HCT116 (cell line): ENCODE results near the gene AMACR.
"Not testable (repeated sequence)": the region's sequence is repeated elsewhere in the genome, so short reads cannot be mapped to it uniquely, and the experiment has no call there.

Experiments used
- CEBPB ChIP-seq: IDR thresholded peaks from 2 replicates; pipeline ENCODE4 v1.6.1; 2012; ENCODE audit warnings: low read depth
- CTCF ChIP-seq, 3 experiments: fragments of 200-600 bp in 1 of 3; sonication (generic) in 1 of 3; IDR thresholded peaks in 2 of 3; conservative IDR thresholded peaks in 1 of 3; 2 replicates each; pipeline ENCODE4 v1.5.1; 2012 to 2017; ENCODE audit warnings: low read depth in 2 of 3, low read length in 2 of 3, antibody characterized with exemption in 1 of 3, borderline replicate concordance in 1 of 3, control low read depth in 1 of 3, mild to moderate bottlenecking in 1 of 3, mixed read lengths in 1 of 3, mixed run types in 1 of 3, moderate library complexity in 1 of 3; ENCODE audit not compliant: insufficient read depth in 1 of 3
- ELF1 ChIP-seq: IDR thresholded peaks from 2 replicates; pipeline ENCODE4 v1.6.1; 2012; ENCODE audit warnings: low read depth, borderline replicate concordance
- EZH2 ChIP-seq: fragments of 200-600 bp; sonication (generic); IDR thresholded peaks from 2 replicates; pipeline ENCODE4 v1.6.1; 2017; ENCODE audit warnings: antibody characterized with exemption, mixed run types
- FOSL1 ChIP-seq: IDR thresholded peaks from 2 replicates; pipeline ENCODE4 v1.6.1; 2012; ENCODE audit warnings: low read depth
- JUND ChIP-seq: IDR thresholded peaks from 2 replicates; pipeline ENCODE4 v1.6.1; 2012
- MAX ChIP-seq: IDR thresholded peaks from 2 replicates; pipeline ENCODE4 v1.6.1; 2012
- POLR2A ChIP-seq: IDR thresholded peaks from 2 replicates; pipeline ENCODE4 v1.7.0; 2011; ENCODE audit warnings: borderline replicate concordance; ENCODE audit not compliant: insufficient read depth, insufficient read length; ENCODE audit errors: extremely low read depth
- POLR2AphosphoS5 ChIP-seq: IDR thresholded peaks from 2 replicates; pipeline ENCODE4 v1.6.1; 2011; ENCODE audit warnings: mild to moderate bottlenecking, low read depth, low read length, moderate library complexity
- RAD21 ChIP-seq: IDR thresholded peaks from 2 replicates; pipeline ENCODE4 v1.6.1; 2012; ENCODE audit warnings: low read depth, mild to moderate bottlenecking
- REST ChIP-seq: IDR thresholded peaks from 2 replicates; pipeline ENCODE4 v1.6.1; 2012; ENCODE audit warnings: low read depth
- TCF7L2 ChIP-seq: IDR thresholded peaks from 2 replicates; pipeline ENCODE4 v1.7.0; 2011; ENCODE audit warnings: borderline replicate concordance, inconsistent platforms; ENCODE audit not compliant: insufficient read depth, insufficient read length; ENCODE audit errors: extremely low read depth
- YY1 ChIP-seq: IDR thresholded peaks from 2 replicates; pipeline ENCODE4 v1.6.1; 2011; ENCODE audit warnings: low read length, low read depth, moderate library complexity, mild to moderate bottlenecking; ENCODE audit not compliant: insufficient replicate concordance; ENCODE audit errors: extremely low read depth
- ZBTB33 ChIP-seq: IDR thresholded peaks from 2 replicates; pipeline ENCODE4 v1.6.1; 2011; ENCODE audit warnings: mild to moderate bottlenecking, low read length, moderate library complexity; ENCODE audit not compliant: insufficient replicate concordance; ENCODE audit errors: extremely low read depth

- TF ChIP-seq POLR2AphosphoS5; CTCF (IDR thresholded peaks at IDR 0.05 in 2 of 3, conservative IDR thresholded peaks at IDR 0.05 in 1 of 3; ENCODE audit: borderline replicate concordance in 1 of 3, insufficient read depth in 1 of 3, low read depth in 2 of 3, low read length in 2 of 3); EZH2; TCF7L2; FOSL1; YY1; CEBPB; ZBTB33; ELF1; POLR2A; MAX; REST; RAD21; JUND: not testable (repeated sequence)
Observed at GRCh38 chr5:34030585-34030984, 22.7 kb upstream of the AMACR start.
